ENCODE measurements around the gene DAAM2. TPM values are rescaled to one million over a fixed set of nuclear protein-coding genes. Genes with fewer than 3 reads are reported as not detected.
A peak's percentile ranks its signal among the peaks of the same experiment; 100 is the strongest.

DAAM2 gene
- polyA plus RNA-seq, 1 donor: 17.8 TPM

- no CpG with 5 or more reads among the region's 9 CpGs for WGBS (ENCODE audit: insufficient coverage, low lambda C conversion rate)
- Histone ChIP-seq H3K4me1 (ENCODE audit: control insufficient read depth, insufficient read depth, low read length) (no peaks in the 10 kb centered on the region), H3K27me3 (ENCODE audit: control insufficient read depth, insufficient read depth, low read length) (no peaks in the 10 kb centered on the region), H3K4me3 (ENCODE audit: low read length) (no peak overlapping the region), H3K9me3 (ENCODE audit: control insufficient read depth, low read depth, low read length) (no peaks in the 10 kb centered on the region), H3K36me3 (ENCODE audit: control insufficient read depth, insufficient read depth, low read length) (no peaks in the 10 kb centered on the region), H3K27ac (ENCODE audit: low read length) (no peak overlapping the region)
- no peak for DNase-seq
Observed at GRCh38 chr6:39824030-39824926, 32.1 kb downstream of the DAAM2 start.

GRCh38 chr6:39829331-39829730, 37.2 kb downstream of the DAAM2 start:
- no peaks in the 10 kb centered on the region for H3K9me3 ChIP-seq (ENCODE audit: control insufficient read depth, low read depth, low read length)
- no peaks in the 10 kb centered on the region for H3K4me1 ChIP-seq (ENCODE audit: control insufficient read depth, insufficient read depth, low read length)
- DNase-seq: no peak
- H3K27ac ChIP-seq (ENCODE audit: low read length): no peak overlapping the region
- no peaks in the 10 kb centered on the region for H3K27me3 ChIP-seq (ENCODE audit: control insufficient read depth, insufficient read depth, low read length)
- WGBS (ENCODE audit: insufficient coverage, low lambda C conversion rate): no CpG with 5 or more reads among the region's 2 CpGs
- no peaks in the 10 kb centered on the region for H3K36me3 ChIP-seq (ENCODE audit: control insufficient read depth, insufficient read depth, low read length)
- no peak overlapping the region for H3K4me3 ChIP-seq (ENCODE audit: low read length)

GRCh38 chr6:39830444-39830843, 38.3 kb downstream of the DAAM2 start:
- no peaks in the 10 kb centered on the region for H3K4me1 ChIP-seq (ENCODE audit: control insufficient read depth, insufficient read depth, low read length)
- no CpG with 5 or more reads among the region's 7 CpGs for WGBS (ENCODE audit: insufficient coverage, low lambda C conversion rate)
- H3K36me3 ChIP-seq (ENCODE audit: control insufficient read depth, insufficient read depth, low read length): no peaks in the 10 kb centered on the region
- H3K4me3 ChIP-seq (ENCODE audit: low read length): no peak overlapping the region
- no peaks in the 10 kb centered on the region for H3K9me3 ChIP-seq (ENCODE audit: control insufficient read depth, low read depth, low read length)
- no peak for DNase-seq
- H3K27ac ChIP-seq (ENCODE audit: low read length): no peak overlapping the region
- no peaks in the 10 kb centered on the region for H3K27me3 ChIP-seq (ENCODE audit: control insufficient read depth, insufficient read depth, low read length)

- H3K27me3 ChIP-seq (ENCODE audit: control insufficient read depth, insufficient read depth, low read length): no peaks in the 10 kb centered on the region
- no peak for DNase-seq
- H3K4me1 ChIP-seq (ENCODE audit: control insufficient read depth, insufficient read depth, low read length): no peaks in the 10 kb centered on the region
- H3K36me3 ChIP-seq (ENCODE audit: control insufficient read depth, insufficient read depth, low read length): no peaks in the 10 kb centered on the region
- no peak overlapping the region for H3K27ac ChIP-seq (ENCODE audit: low read length)
- H3K9me3 ChIP-seq (ENCODE audit: control insufficient read depth, low read depth, low read length): no peaks in the 10 kb centered on the region
- WGBS (ENCODE audit: insufficient coverage, low lambda C conversion rate): no CpG with 5 or more reads among the region's 6 CpGs
- no peak overlapping the region for H3K4me3 ChIP-seq (ENCODE audit: low read length)
Observed at GRCh38 chr6:39831701-39832100, 39.5 kb downstream of the DAAM2 start.

- Histone ChIP-seq H3K27ac (ENCODE audit: low read length) (no peak overlapping the region), H3K27me3 (ENCODE audit: control insufficient read depth, insufficient read depth, low read length) (no peaks in the 10 kb centered on the region), H3K9me3 (ENCODE audit: control insufficient read depth, low read depth, low read length) (no peaks in the 10 kb centered on the region), H3K4me3 (ENCODE audit: low read length) (no peak overlapping the region), H3K36me3 (ENCODE audit: control insufficient read depth, insufficient read depth, low read length) (no peaks in the 10 kb centered on the region), H3K4me1 (ENCODE audit: control insufficient read depth, insufficient read depth, low read length) (no peaks in the 10 kb centered on the region)
- WGBS (ENCODE audit: insufficient coverage, low lambda C conversion rate): no CpG with 5 or more reads among the region's 4 CpGs
- DNase-seq: no peak
Observed at GRCh38 chr6:39834278-39834677, 42.1 kb downstream of the DAAM2 start.

GRCh38 chr6:39834866-39835265, 42.7 kb downstream of the DAAM2 start:
- H3K4me1 ChIP-seq (ENCODE audit: control insufficient read depth, insufficient read depth, low read length): no peaks in the 10 kb centered on the region
- no peak overlapping the region for H3K27ac ChIP-seq (ENCODE audit: low read length)
- no peak overlapping the region for H3K4me3 ChIP-seq (ENCODE audit: low read length)
- no peaks in the 10 kb centered on the region for H3K9me3 ChIP-seq (ENCODE audit: control insufficient read depth, low read depth, low read length)
- DNase-seq: no peak
- no peaks in the 10 kb centered on the region for H3K36me3 ChIP-seq (ENCODE audit: control insufficient read depth, insufficient read depth, low read length)
- WGBS (ENCODE audit: insufficient coverage, low lambda C conversion rate): no CpG with 5 or more reads among the region's 5 CpGs
- H3K27me3 ChIP-seq (ENCODE audit: control insufficient read depth, insufficient read depth, low read length): no peaks in the 10 kb centered on the region

GRCh38 chr6:39835821-39836295, 43.7 kb downstream of the DAAM2 start:
- Histone ChIP-seq H3K27ac (ENCODE audit: low read length) (no peak overlapping the region), H3K27me3 (ENCODE audit: control insufficient read depth, insufficient read depth, low read length) (no peaks in the 10 kb centered on the region), H3K9me3 (ENCODE audit: control insufficient read depth, low read depth, low read length) (no peaks in the 10 kb centered on the region), H3K4me1 (ENCODE audit: control insufficient read depth, insufficient read depth, low read length) (no peaks in the 10 kb centered on the region), H3K4me3 (ENCODE audit: low read length) (no peak overlapping the region), H3K36me3 (ENCODE audit: control insufficient read depth, insufficient read depth, low read length) (no peaks in the 10 kb centered on the region)
- no CpG with 5 or more reads among the region's 2 CpGs for WGBS (ENCODE audit: insufficient coverage, low lambda C conversion rate)
- DNase-seq: peak; percentile 30 to 39

GRCh38 chr6:39836606-39837005, 44.4 kb downstream of the DAAM2 start:
- Histone ChIP-seq H3K27ac (ENCODE audit: low read length) (no peak overlapping the region), H3K4me3 (ENCODE audit: low read length) (no peak overlapping the region), H3K4me1 (ENCODE audit: control insufficient read depth, insufficient read depth, low read length) (no peaks in the 10 kb centered on the region), H3K27me3 (ENCODE audit: control insufficient read depth, insufficient read depth, low read length) (no peaks in the 10 kb centered on the region), H3K9me3 (ENCODE audit: control insufficient read depth, low read depth, low read length) (no peaks in the 10 kb centered on the region), H3K36me3 (ENCODE audit: control insufficient read depth, insufficient read depth, low read length) (no peaks in the 10 kb centered on the region)
- no CpG with 5 or more reads among the region's 4 CpGs for WGBS (ENCODE audit: insufficient coverage, low lambda C conversion rate)
- no peak for DNase-seq

- Histone ChIP-seq H3K27ac (ENCODE audit: low read length) (no peak overlapping the region), H3K4me3 (ENCODE audit: low read length) (no peak overlapping the region), H3K27me3 (ENCODE audit: control insufficient read depth, insufficient read depth, low read length) (no peaks in the 10 kb centered on the region), H3K4me1 (ENCODE audit: control insufficient read depth, insufficient read depth, low read length) (no peaks in the 10 kb centered on the region), H3K36me3 (ENCODE audit: control insufficient read depth, insufficient read depth, low read length) (no peaks in the 10 kb centered on the region), H3K9me3 (ENCODE audit: control insufficient read depth, low read depth, low read length) (no peaks in the 10 kb centered on the region)
- WGBS (ENCODE audit: insufficient coverage, low lambda C conversion rate): no CpG with 5 or more reads among the region's 1 CpG
- no peak for DNase-seq
Observed at GRCh38 chr6:39839445-39839844, 47.3 kb downstream of the DAAM2 start.

- no peaks in the 10 kb centered on the region for H3K4me1 ChIP-seq (ENCODE audit: control insufficient read depth, insufficient read depth, low read length)
- H3K27me3 ChIP-seq (ENCODE audit: control insufficient read depth, insufficient read depth, low read length): no peaks in the 10 kb centered on the region
- H3K27ac ChIP-seq (ENCODE audit: low read length): no peak overlapping the region
- no peaks in the 10 kb centered on the region for H3K36me3 ChIP-seq (ENCODE audit: control insufficient read depth, insufficient read depth, low read length)
- H3K9me3 ChIP-seq (ENCODE audit: control insufficient read depth, low read depth, low read length): no peaks in the 10 kb centered on the region
- H3K4me3 ChIP-seq (ENCODE audit: low read length): no peak overlapping the region
- no CpG with 5 or more reads among the region's 6 CpGs for WGBS (ENCODE audit: insufficient coverage, low lambda C conversion rate)
- no peak for DNase-seq
Observed at GRCh38 chr6:39840781-39841180, 48.6 kb downstream of the DAAM2 start.

- Histone ChIP-seq H3K27ac (ENCODE audit: low read length) (no peak overlapping the region), H3K36me3 (ENCODE audit: control insufficient read depth, insufficient read depth, low read length) (no peaks in the 10 kb centered on the region)
- WGBS (ENCODE audit: insufficient coverage, low lambda C conversion rate): no CpG with 5 or more reads among the region's 3 CpGs
Observed at GRCh38 chr6:39841291-39841690, 49.1 kb downstream of the DAAM2 start.

More at GRCh38 chr6:39841291-39841690, 49.1 kb downstream of the DAAM2 start:
- H3K4me3 ChIP-seq (ENCODE audit: low read length): no peak overlapping the region
- no peaks in the 10 kb centered on the region for H3K4me1 ChIP-seq (ENCODE audit: control insufficient read depth, insufficient read depth, low read length)
- H3K9me3 ChIP-seq (ENCODE audit: control insufficient read depth, low read depth, low read length): no peaks in the 10 kb centered on the region
- DNase-seq: no peak
- no peaks in the 10 kb centered on the region for H3K27me3 ChIP-seq (ENCODE audit: control insufficient read depth, insufficient read depth, low read length)

Measured in large intestine (tissue), 3 donors.